HFF-Myc (cell line): Measurements from ENCODE around the gene LIMK1.

Experiments
- DNase-seq: peaks from one replicate; pipeline ENCODE4 v3.0.0-alpha.2; 2011; ENCODE audit warnings: low read depth; ENCODE audit errors: extremely low read depth
- H3K4me3 ChIP-seq: replicated peaks from 2 replicates; pipeline ENCODE4 v1.5.1; 2011; ENCODE audit warnings: low read depth, mild to moderate bottlenecking, control low read depth, low read length
- CTCF ChIP-seq: IDR thresholded peaks from 2 replicates; pipeline ENCODE4 v1.5.1; 2012; ENCODE audit warnings: mild to moderate bottlenecking, low read depth, low read length, control low read depth; ENCODE audit errors: missing control alignments

Gene LIMK1

GRCh38 chr7:74057216-74057925 lies 26.2 kb upstream of the LIMK1 start:
- DNase-seq, result no peak
- no peak for TF ChIP-seq CTCF
- no peak overlapping the region for H3K4me3 ChIP-seq

GRCh38 chr7:74057987-74058386 lies 25.6 kb upstream of the LIMK1 start:
- no peak overlapping the region for H3K4me3 ChIP-seq
- TF ChIP-seq CTCF, result no peak
- DNase-seq, result no peak

GRCh38 chr7:74058486-74058885 lies 25.1 kb upstream of the LIMK1 start:
- no peak for DNase-seq
- H3K4me3 ChIP-seq, result no peak overlapping the region
- TF ChIP-seq CTCF, result no peak

GRCh38 chr7:74059037-74059436 lies 24.6 kb upstream of the LIMK1 start:
- no peak for TF ChIP-seq CTCF

GRCh38 chr7:74059681-74060588 lies 23.7 kb upstream of the LIMK1 start:
- H3K4me3 ChIP-seq, result no peak overlapping the region
- TF ChIP-seq CTCF, result no peak
- no peak for DNase-seq

More at GRCh38 chr7:74059037-74059436, 24.6 kb upstream of the LIMK1 start:
- no peak for DNase-seq
- no peak overlapping the region for H3K4me3 ChIP-seq

- H3K4me3 ChIP-seq, result no peak overlapping the region
- no peak for TF ChIP-seq CTCF
- DNase-seq, result peak; percentile 76
Measured at GRCh38 chr7:74061840-74062539, 21.6 kb upstream of the LIMK1 start.
